ENCODE measurements around the gene UBE2O. TPM values are rescaled to one million over a fixed set of nuclear protein-coding genes. Genes with fewer than 3 reads are reported as not detected.

The UBE2O gene
- total and polyA plus RNA-seq, 2 donors (not counting 3 experiments of a cell fraction or from before 2014, with no cell fraction given), result 13.9 to 34.1 TPM

GRCh38 chr17:76467809-76468633 is 15.1 kb upstream of the UBE2O start:
- Histone ChIP-seq H3K4me1 (ENCODE audit: control insufficient read depth, extremely low read depth, insufficient read depth, low read length) (no peaks in the 10 kb centered on the region), H2AFZ (ENCODE audit: low read depth, low read length) (no peak overlapping the region), H3K9me1 (replicated peaks; ENCODE audit: control insufficient read depth, extremely low read depth, insufficient read depth, low read length) (no peaks in the 10 kb centered on the region), H3K4me3 (replicated peaks in 1 of 3; ENCODE audit: insufficient read depth in 1 of 3, low read depth in 1 of 3, low read length in 3 of 3) (no peak overlapping the region), H3K4me2 (ENCODE audit: insufficient read depth, low read length) (no peak overlapping the region), H3K27ac (ENCODE audit: insufficient read depth, low read depth, low read length) (no peak overlapping the region), H3K79me2 (ENCODE audit: control insufficient read depth, insufficient read depth, low read length) (no peaks in the 10 kb centered on the region), H3K9ac (replicated peaks; ENCODE audit: extremely low read depth, insufficient read depth, low read length) (no peak overlapping the region), H3K9me3 (replicated peaks; ENCODE audit: control insufficient read depth, insufficient read depth, low read length) (no peaks in the 10 kb centered on the region), H4K20me1 (replicated peaks; ENCODE audit: control insufficient read depth, extremely low read depth, insufficient read depth, low read length) (no peaks in the 10 kb centered on the region), H3K27me3 (ENCODE audit: control insufficient read depth in 2 of 2, insufficient read depth in 2 of 2, low read length in 2 of 2) (no peaks in the 10 kb centered on the region), H3K36me3 (ENCODE audit: control insufficient read depth in 2 of 2, extremely low read depth in 1 of 2, insufficient read depth in 2 of 2, low read length in 2 of 2) (peaks cover 0 to 9% of the 10 kb centered on the region in 2 experiments)
- TF ChIP-seq JUN (IDR thresholded peaks at IDR 0.05; ENCODE audit: borderline replicate concordance, insufficient read depth, insufficient read length, low read depth) (no peak), FOS (IDR thresholded peaks at IDR 0.05; ENCODE audit: borderline replicate concordance, insufficient read depth, low read length) (no peak), GATA2 (IDR thresholded peaks at IDR 0.05; ENCODE audit: insufficient read depth, insufficient read length, low read depth, low read length) (no peak), POLR2AphosphoS5 (IDR thresholded peaks at IDR 0.05; ENCODE audit: insufficient read depth, low read depth, low read length) (no peak), EZH2 (IDR thresholded peaks at IDR 0.05; ENCODE audit: borderline replicate concordance, low read depth, low read length, severe bottlenecking) (no peak), POLR2A (IDR thresholded peaks at IDR 0.05; ENCODE audit: low read depth, low read length) (no peak), MYC (IDR thresholded peaks at IDR 0.05; ENCODE audit: low read depth, low read length) (no peak)
- TF ChIP-seq, protein P1, sequence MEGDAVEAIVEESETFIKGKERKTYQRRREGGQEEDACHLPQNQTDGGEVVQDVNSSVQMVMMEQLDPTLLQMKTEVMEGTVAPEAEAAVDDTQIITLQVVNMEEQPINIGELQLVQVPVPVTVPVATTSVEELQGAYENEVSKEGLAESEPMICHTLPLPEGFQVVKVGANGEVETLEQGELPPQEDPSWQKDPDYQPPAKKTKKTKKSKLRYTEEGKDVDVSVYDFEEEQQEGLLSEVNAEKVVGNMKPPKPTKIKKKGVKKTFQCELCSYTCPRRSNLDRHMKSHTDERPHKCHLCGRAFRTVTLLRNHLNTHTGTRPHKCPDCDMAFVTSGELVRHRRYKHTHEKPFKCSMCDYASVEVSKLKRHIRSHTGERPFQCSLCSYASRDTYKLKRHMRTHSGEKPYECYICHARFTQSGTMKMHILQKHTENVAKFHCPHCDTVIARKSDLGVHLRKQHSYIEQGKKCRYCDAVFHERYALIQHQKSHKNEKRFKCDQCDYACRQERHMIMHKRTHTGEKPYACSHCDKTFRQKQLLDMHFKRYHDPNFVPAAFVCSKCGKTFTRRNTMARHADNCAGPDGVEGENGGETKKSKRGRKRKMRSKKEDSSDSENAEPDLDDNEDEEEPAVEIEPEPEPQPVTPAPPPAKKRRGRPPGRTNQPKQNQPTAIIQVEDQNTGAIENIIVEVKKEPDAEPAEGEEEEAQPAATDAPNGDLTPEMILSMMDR (IDR thresholded peaks at IDR 0.05; ENCODE audit: extremely low read depth in 1 of 2, insufficient read depth in 1 of 2, low read depth in 1 of 2, low read length in 2 of 2), result no peak
- TF ChIP-seq, protein P2, sequence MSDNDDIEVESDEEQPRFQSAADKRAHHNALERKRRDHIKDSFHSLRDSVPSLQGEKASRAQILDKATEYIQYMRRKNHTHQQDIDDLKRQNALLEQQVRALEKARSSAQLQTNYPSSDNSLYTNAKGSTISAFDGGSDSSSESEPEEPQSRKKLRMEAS (IDR thresholded peaks at IDR 0.05; ENCODE audit: insufficient read depth, insufficient read length), result no peak
- POLR2A ChIA-PET, result no interaction called here
- intact Hi-C loops (cut with micrococcal nuclease) (loop anchor here (2.0 kb wide), 1 partner anchor 59 kb away; no protein-coding TSS in a partner anchor), dilution Hi-C loops (cut with MboI; ENCODE audit: extremely low pct_ligation_motif_present, low sequenced_read_pairs) (no loop called here)
- no TSS peak for BruUV-seq (replicated peaks)
- CTCF ChIA-PET, result interaction anchor here (1.4 to 3.4 kb wide), 8 partner anchors 10 to 214 kb away, joined by 3 to 110 read pairs (median 7); no protein-coding TSS in a partner anchor
- DNase-seq (ENCODE audit: low read depth, low spot score) (no peak), FAIRE-seq (no peak)
